Putamen (tissue), 1 donor: Measurements from ENCODE around the gene ZNF436.
"Not testable (repeated sequence)": the region's sequence is repeated elsewhere in the genome, so short reads cannot be mapped to it uniquely, and the experiment has no call there.

Experiments used
- DNase-seq: peaks from one replicate; pipeline ENCODE4 v3.0.0-alpha.2; 2016; ENCODE audit warnings: low spot score

Gene ZNF436

DNA sequence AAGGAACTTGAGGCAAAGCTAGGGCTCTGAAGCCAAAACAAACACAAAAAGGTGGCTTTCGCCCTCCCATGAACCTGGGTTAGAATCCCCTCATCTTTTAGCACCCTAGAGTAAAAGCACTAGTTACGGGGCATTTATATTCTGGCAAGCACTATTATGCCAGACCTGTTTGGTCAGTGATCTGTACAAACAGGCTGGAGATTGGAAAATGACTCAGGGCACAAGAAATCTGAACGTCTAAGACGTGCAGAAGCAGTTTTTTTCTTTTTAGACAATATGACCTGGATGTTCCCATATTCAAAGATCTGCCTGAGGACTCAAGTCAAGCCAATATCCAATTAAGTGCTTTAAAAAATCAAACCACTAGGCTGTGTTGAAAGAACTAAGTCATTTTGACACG lies 3.0 kb downstream of the ZNF436 start:
- no peak for DNase-seq

DNA sequence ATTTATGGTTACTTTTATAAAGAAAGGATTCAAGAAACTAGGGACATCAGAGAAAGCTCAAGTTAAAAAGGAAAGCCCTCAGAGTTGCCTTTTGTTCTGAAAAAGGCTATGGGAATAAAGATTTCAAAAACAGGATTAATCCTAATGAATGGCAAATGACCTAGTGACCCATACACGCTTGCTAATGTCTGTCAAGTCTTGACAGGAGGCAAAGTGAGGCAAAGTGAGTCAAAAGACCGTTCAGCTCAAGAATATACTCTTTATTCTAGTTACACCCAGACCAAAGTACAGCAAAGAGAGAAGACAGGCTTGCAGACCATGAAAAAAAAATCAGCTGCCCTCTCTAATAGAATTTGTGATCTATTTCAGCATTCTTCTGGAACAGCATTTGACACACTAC lies 3.5 kb downstream of the ZNF436 start:
- no peak for DNase-seq

DNA sequence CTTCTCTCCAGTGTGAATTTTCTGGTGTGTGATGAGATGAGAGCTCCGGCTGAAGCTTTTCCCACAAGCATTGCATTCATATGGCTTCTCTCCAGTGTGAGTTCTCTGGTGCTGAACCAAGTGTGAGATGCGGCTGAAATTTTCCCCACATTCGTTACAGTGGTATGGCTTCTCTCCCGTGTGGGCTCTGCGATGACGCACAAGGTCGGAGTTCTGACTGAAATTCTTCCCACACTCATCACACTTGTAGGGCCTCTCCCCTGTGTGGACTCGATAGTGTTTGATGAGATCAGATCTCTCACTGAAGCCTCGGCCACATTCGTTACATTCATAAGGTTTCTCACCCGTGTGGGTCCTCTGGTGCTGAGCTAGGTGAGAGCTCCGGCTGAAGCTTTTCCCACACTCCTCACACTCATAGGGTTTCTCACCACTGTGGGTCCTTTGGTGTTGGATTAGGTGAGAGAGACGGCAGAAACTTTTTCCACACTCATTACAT lies 7.4 kb downstream of the ZNF436 start:
- no peak for DNase-seq

DNA sequence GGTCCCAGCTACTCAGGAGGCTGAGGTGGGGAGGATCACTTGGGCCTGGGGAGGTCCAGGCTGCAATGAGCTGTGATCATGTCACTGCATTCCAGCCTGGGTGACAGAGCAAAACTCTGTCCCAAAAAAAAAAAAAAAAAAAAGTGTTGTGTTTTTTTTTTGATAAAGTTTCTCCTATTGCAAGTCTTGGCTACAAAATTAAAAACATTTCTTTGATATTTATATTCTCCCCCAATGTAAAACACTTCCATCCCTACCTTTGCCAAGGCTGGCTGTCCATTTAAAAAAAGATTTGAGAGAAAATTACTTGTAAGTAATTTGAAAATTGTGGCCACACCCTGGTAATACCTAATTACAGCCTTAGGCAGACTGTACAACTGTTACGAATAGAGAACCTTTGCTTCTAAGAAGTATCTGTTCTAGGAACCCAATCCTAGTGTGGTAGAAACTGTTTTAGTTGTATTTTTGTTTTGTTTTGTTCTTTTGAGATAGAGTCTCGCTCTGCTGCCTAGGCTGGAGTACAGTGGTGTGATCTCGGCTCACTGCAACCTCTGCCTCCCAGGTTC lies 11.2 kb downstream of the ZNF436 start:
- no peak for DNase-seq

DNA sequence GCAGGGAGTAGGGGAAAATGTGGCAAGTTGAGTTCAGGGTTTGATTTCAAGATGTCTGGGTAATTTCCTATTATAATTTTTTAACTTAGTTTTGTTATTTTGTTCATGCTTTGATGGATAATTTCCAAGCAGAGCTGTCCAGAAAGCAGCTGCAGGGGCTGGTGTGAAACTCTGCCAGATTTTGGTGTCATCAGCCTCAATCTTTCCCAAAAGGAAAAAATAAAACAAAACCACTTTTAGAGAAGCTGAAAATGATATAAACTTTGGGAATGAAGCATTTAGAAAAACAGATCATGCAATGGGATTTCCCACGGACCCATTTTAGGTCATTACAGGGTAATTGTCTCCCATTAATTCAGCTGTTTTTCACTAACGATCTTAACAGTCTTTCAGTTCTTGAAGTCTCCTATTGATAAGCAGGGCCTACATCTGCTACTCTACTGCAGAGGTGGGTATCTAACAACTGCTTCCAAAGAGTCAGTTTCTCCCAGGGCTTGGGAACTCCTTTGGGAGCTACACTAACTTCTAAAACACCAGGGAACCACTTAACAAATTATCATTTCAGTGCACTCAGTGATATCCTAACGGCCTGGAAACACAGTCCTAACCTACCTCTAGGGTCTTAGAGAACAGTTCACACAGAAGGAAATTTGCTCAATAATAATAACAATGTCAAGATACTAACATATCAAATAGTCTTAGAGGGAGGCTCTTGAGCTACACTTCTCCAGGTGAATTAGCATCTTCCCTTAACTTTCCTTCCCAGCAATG lies 12.3 kb downstream of the ZNF436 start:
- no peak for DNase-seq

DNA sequence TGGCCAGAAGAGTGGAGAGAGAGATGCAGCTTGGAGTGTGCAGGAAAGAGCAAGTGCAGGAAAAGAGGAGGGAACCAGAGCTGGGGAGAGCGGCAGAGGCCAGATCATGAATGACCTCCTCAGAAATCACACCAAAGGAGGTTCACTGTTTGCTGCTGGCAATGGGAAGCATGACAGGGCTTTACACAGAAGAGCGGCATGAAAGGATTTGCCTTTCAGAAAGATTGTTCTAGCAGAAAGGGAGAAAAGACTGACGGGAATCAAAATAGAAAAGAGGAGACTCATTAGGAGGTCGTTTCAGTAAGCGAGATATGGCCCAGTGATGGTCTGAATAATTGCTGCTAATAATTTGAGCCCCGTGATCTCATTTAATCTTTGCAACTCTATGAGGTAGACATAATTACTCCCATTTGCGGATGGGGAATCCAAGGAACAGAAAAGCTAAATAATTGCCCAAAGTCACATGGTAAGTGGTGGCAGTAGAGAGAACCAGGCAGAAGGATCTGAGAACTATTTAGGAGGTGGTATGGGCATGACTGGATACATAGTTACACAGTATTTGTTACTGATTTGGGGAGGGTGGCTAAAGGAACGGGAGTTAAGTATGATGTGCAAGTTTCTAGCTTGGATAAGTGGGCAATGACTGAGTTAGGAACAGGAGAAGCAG lies 13.0 kb downstream of the ZNF436 start:
- no peak for DNase-seq

DNA sequence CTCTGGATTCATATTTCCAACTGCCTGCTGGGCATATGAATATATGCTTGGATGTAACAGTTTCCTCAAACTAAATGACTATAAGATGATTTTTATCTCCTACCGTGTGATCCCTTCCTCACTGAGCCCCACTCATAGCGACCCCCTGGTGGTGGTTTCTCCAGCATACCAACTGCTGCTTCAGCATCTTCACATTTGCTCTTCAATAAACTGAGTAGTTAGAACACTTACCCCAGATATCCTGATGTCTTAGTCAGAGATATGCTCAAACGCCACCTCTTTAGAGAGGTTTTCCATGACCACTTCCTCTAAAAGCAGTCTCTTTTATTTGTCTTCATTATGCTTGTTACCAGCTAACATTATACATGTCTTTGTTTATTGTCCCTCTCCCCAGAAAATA lies 15.4 kb downstream of the ZNF436 start:
- DNase-seq, result no peak

DNA sequence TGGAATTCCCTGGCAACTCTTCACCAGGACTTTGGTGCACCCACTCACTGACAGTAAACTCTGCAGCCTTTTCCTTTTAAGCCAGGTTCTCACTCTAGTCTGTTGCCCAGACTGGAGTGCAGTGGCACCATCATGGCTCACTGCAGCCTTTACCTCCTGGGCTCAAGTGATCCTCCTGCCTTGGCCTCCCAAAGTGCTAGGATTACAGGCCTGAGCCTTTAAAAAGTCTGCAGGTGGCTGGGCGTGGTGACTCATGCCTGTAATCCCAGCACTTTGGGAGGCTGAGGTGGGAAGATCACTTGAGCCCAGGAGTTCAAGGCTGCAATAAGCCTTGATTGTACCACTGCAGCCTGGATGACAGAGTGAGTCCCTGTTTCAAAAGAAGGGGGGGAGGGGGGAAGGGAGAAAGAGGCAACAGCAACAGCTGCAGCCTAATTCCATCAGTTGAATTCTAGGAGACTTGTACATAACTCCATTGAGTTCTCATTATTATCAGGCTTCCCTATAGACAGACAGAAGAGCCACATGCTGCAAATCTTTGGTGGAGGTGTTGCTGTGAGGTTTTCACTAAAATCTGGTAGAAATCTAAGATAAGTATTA lies 17.4 kb downstream of the ZNF436 start:
- DNase-seq, result no peak

DNA sequence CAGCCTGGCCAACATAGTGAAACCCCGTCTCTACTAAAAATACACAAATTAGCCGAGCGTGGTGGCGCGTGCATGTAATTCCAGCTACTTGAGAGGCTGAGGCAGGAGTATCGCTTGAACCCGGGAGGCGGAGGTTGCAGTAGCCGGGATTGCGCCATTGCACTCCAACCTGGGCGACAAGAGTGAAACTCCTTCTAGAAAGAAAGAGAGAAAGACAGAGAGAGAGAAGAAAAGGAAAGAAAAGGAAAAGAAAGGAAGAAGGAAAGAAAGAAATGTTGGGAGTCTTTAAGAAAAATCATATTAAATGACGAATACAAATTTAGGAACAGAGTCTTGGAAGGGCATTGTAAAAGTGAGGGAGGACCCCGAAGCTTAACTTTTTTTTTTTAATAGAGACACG lies 23.7 kb downstream of the ZNF436 start:
- no peak for DNase-seq

DNA sequence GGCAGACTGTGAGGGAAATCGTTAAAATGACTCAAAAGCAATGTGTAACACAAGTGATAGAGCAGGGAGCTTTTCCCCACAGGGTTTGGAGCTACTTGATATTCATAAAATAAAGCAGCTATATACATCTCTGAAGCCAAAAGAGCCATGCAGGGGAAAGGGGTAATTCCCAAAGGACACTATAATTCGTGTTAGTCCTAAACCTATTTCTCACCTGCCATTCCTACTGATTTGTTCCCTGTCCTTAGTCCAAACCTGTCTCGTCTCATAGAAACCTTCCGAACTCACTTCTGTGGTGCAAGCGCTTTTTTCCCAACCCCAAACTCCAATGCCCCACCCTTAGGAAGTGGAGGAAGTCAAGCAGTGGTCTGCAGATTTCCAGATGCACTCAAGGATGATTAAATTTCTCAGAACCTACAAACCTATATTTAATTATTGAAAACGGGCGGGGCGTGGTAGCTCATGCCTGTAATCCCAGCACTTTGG lies 24.6 kb downstream of the ZNF436 start:
- DNase-seq, result no peak

DNA sequence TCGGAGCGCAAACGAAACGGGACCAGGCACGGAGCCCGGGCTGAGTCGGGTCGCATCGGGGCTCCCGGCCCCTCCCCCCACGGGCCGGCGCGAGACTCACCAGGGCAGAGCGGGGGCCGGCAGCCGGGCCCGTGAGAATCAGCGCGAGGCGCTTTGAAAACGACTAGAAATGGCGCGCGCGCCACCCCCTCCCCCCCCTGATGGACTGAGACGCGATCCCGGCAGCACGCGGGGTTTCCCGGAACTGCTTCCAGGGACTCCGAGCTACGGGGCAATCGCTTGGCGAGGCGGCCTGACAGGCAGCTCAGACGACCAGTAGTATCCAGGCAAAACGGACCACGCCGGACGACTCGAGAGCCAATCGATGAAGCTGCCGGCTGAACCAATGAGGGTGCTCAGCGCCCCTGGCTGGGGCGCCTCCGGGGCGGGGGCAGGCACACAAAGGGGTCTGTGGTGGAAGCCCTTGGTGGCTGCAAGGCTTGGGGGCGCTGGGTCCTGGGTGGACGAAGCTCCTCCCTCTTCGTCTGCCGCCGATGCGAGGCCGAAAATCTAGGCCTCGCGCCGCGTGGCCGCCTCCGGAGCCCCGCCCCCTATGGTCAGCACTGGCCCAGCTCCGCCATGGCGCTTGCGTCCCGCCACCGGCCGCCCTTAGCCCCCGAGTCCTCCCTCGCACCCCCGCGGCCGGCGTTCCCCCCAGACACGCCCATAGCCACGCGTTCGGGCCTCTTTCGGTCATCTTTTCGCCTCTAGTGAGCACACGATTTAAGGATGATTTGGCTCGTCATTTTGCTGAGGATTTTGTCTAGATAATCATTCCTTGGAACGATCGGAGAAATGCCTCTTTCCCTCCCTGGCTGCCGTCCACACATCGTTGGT lies 25.3 kb downstream of the ZNF436 start, which contains the start of gene HNRNPR:
HNRNPR (minus strand) TSS at position 174 of the 876 bp plus-strand sequence. CDS start 3,276 bp downstream, outside the sequence.
- DNase-seq, result peak; percentile 100

DNA sequence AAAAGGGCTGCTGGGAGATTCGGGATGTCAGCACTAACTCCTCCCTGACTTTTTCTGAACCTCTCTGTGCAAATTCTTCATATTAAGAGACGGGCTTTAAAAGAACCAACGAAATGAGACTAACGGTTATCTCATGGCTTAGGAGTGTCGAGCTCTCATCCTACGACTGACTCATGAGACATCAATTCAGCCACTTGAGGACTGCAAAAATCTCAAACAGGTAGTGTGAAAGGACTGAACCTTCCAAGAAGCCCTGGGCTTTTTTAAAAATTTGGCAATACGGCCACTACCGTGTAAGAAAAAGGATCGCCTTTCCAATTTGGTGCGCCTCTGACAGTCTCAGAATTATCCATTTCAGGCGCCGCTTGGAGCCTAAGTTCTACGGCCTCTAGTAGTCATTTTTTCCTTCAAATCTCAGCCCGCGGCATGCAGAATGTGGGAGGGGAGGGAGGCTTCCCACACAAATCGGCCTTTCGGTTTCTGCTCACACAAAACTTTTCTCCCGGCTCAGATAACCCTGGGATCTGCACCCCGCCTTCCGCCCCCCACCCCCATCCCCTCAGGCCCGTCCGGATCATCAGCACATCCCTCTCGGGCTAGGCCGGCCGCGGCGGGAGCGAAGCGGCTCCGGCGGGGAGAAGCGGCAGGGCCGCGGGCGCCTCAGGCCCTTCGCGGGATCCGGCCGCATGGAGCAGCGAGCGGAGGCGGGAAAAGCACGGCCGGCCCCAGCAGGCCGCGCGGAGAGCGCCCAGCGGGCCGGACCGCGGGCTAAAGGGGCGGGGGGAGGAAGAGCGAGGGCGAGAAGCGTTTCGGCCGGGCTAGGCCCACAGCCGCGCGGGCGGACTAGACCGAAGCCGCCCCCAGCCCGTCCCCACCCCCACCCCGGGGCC lies 26.2 kb downstream of the ZNF436 start:
- DNase-seq, result peak; percentile 7

DNA sequence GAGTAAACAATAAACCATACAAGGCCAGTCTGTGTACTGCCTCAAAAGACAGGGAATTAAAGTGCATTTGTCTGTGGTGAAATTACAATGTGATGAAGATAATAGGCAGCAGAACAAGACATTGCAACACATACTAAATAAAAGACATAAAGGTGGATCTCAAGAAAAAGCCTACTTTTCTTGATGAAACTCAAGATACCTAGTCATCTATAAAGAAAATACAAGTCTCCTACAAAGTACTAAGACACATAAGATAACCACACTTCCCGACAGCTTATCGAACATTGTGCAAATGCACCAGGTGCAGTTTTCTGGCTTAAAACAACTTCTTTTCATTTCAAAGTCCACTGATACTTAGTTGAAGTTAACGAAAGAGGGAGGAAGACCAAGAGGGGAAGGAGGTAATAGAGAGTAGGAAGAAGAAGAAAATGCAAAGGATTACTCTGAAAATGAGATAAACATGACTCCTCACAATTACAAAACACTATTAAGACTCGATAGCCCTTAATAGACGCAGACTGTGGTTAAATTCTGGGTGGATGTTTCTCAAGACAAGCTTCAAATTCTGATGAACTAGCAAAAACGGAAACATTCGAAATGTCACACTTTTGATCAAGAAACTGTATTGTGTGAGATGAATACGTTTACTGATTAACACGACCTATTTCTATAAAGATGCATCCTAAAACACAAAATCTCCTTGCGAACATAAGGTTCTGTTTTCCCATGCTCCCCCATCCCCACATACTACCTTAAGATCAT lies 27.5 kb downstream of the ZNF436 start:
- no peak for DNase-seq

DNA sequence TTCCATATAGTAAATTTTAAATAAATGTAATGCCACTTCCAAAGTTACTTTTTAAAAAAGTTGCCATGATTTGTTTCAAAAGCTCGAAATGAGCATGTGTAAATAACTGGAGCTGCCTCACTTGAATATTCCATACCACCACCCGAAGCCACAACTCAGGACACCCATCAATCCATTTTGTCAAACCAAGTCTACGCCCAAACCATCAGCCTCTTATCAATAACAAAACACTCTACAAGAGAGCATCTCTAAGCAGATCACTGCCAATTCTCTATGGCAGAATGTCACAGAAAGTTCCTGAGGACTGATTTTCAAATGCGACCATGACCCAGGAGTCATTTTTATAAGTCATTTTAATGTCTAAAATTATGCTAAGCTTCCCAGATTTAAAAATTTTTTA lies 30.0 kb downstream of the ZNF436 start:
- no peak for DNase-seq

DNA sequence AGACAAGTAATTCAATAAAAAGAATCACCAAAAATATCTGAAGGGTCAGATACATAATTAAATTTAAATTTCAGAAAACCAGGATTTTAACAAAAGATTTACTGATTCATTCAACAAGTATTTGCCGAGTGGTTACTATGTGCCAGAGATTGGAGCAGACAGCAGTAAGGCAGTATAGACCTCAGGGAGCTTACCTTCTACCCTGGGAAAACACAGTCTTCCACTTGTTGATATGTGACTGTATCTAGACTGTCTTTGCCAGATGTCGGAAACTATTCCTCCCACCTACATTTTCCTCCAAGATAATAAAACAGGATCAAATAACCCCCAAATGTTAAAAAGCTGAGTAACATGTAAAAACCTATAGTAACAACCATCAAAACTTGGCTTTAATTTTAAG lies 31.8 kb downstream of the ZNF436 start:
- DNase-seq, result no peak

DNA sequence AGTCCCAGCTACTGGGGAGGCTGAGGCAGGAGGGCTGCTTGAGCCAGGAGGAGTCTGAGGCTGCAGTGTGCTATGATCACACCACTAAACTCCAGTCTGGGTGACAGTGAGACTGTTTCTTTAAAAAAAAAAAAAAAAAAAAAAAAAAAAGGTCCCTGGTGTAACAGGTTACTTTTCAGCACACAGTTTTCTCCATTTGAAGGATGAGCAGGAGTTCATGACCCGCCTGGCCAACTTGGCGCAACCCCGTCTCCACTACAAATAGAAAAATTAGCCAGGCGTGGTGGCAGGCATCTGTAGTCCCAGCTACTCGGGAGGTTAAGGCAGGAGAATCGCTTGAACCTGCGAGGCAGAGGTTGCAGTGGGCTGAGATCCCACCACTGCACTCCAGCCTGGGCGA lies 37.9 kb downstream of the ZNF436 start:
- no peak for DNase-seq

DNA sequence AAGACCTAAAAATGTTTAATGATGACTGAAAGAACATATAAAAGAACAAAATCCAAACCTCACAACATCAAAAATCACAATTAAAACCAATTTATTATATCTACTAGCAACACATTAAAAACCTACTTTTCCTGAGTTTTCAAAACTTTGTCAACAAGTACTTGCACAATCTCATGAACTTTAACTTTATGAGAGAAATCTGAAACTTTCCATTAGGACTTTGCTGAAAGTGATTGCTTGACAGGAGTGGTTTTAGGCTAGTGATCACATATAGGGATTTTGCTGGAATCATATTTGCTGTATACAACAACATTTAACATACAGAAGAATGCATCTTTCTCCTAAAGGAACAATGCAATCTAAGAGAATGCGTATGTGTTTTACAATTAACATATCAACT lies 38.8 kb downstream of the ZNF436 start:
- DNase-seq, result no peak

DNA sequence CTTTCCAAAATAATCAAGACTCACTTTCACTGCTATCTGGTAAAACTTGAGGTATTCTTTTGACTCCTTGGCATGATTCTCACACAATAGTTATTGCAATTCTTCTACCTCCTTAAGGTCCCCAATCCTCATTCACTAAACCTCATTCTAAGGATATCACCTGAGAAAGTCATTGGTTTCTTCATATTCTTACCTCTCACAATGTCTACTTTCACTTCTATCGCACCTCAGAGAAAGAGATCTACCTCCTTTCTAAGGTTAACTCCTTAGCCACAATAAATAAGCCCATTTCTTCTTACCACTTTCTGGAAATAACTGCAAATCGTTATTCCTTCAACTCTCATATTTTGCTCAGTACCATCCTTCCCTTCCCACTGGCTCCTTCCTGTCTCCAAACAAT lies 44.2 kb downstream of the ZNF436 start:
- no peak for DNase-seq

DNA sequence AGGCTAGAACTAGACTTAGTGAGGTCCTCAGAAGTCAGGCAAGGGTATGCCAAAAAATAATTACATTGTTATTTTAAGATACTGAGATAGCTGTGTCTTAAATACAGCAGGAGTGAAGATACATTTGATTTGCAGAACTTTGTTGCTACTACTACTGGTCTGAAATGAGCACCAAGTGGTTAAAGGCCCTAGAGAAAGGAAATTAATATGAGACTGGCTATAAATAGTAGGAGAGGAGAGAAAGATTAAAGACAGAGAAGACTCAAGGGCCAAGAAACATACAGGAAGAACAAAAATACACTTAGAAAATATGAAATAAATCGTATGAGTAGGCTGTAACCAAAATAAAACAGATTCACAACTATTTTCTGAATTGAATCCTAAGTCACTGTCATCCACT lies 46.9 kb downstream of the ZNF436 start:
- DNase-seq, result no peak

DNA sequence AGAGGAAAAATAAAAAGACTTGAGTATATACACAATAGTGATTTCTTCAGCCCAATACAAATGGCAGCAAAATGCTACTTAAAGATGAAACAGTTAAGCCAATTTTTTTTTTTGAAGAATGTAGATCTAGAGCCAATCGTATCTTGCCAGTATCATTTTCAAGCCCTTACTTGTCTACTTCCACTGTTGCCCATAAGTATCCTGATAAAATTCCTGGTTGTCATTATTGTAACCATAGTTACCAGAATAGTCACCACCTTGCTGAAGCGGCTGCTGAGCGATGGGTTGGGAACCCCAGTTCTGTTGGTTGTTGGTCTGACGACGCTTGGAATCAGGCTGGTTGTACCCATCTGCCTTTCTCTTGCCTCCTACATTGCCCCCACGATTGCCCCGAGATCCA lies 59.4 kb downstream of the ZNF436 start:
- not testable (repeated sequence) for DNase-seq
